B cell (primary cell): ENCODE data around the gene KCNJ10. TPM values are rescaled to one million over a fixed set of nuclear protein-coding genes. Genes with fewer than 3 reads are reported as not detected.
A peak's percentile ranks its signal among the peaks of the same experiment; 100 is the strongest.

Experiments used
- ATAC-seq: fragments of 200-7000 bp; cut with Tn5 transposase; one replicate; pipeline ENCODE4 v1.10.0; 2021; ENCODE audit warnings: low read depth, mild to moderate bottlenecking, moderate number of reproducible peaks, moderate library complexity
- CTCF ChIA-PET: fragments of 350-600 bp; sonication (Branson Sonifier 250); formaldehyde crosslinking; loops from one replicate; lab custom pipeline; 2021; ENCODE audit warnings: antibody characterized with exemption, inconsistent platforms; lab: Charles Lee
- POLR2A ChIA-PET: fragments of 350-600 bp; sonication (Branson Sonifier 250); formaldehyde crosslinking; loops from one replicate; lab custom pipeline; 2021; ENCODE audit warnings: antibody characterized with exemption; lab: Charles Lee
- DNase-seq: peaks from one replicate; pipeline ENCODE4 v3.0.0; 2013
- H2AFZ ChIP-seq: 2 replicates; pipeline ENCODE4 v1.6.1; 2012; ENCODE audit warnings: mild to moderate bottlenecking, low read depth, low read length; ENCODE audit not compliant: insufficient read depth, poor library complexity, severe bottlenecking
- H3K27ac ChIP-seq, 2 donors: 1 replicate in 1 of 2; 2 replicates in 1 of 2; pipeline ENCODE4 v1.5.1; 2012 to 2013; ENCODE audit warnings: low read length in 2 of 2, mild to moderate bottlenecking in 2 of 2, moderate library complexity in 1 of 2
- H3K27me3 ChIP-seq, 4 experiments: fragments of 200-600 bp in 1 of 4; sonication (generic) in 1 of 4; replicated peaks in 1 of 4; 1 replicate in 2 of 4; 2 replicates in 2 of 4; pipeline versions ENCODE4 v1.6.1 to v1.7.0; 2013 to 2016; ENCODE audit warnings: low read length in 3 of 4, mild to moderate bottlenecking in 2 of 4, mixed read lengths in 1 of 4, moderate library complexity in 1 of 4; ENCODE audit not compliant: insufficient read depth in 4 of 4, control insufficient read depth in 3 of 4; ENCODE audit errors: control extremely low read depth in 1 of 4
- H3K36me3 ChIP-seq, 2 experiments: replicated peaks in 1 of 2; 1 replicate in 1 of 2; 2 replicates in 1 of 2; pipeline versions ENCODE4 v1.6.1 to v1.7.1; 2013; ENCODE audit warnings: low read length in 1 of 2; ENCODE audit not compliant: insufficient read depth in 2 of 2, control insufficient read depth in 1 of 2; ENCODE audit errors: control extremely low read depth in 1 of 2, extremely low read depth in 1 of 2
- H3K4me1 ChIP-seq, 2 donors: fragments of 200-600 bp in 1 of 2; sonication (generic) in 1 of 2; 1 replicate in 1 of 2; 2 replicates in 1 of 2; pipeline versions ENCODE4 v1.5.1 to v1.6.1; 2013 to 2017; ENCODE audit warnings: low read length in 2 of 2; ENCODE audit not compliant: control insufficient read depth in 2 of 2, insufficient read depth in 2 of 2
- H3K4me2 ChIP-seq: replicated peaks from 2 replicates; pipeline ENCODE3; 2012; ENCODE audit warnings: mild to moderate bottlenecking, low read depth, low read length; ENCODE audit not compliant: poor library complexity, severe bottlenecking
- H3K4me3 ChIP-seq, 5 experiments: fragments of 200-600 bp in 1 of 5; sonication (generic) in 1 of 5; 1 replicate in 3 of 5; 2 replicates in 2 of 5; pipeline versions ENCODE4 v1.5.1 to v1.7.0; 2011 to 2016; ENCODE audit warnings: low read length in 4 of 5, mild to moderate bottlenecking in 4 of 5, low read depth in 2 of 5, control low read depth in 1 of 5, moderate library complexity in 1 of 5; ENCODE audit not compliant: insufficient read depth in 1 of 5; ENCODE audit errors: control extremely low read depth in 1 of 5, extremely low read depth in 1 of 5
- H3K79me2 ChIP-seq: fragments of 200-600 bp; sonication (generic); one replicate; pipeline ENCODE4 v1.6.0; 2016; ENCODE audit warnings: low read length; ENCODE audit not compliant: control insufficient read depth, insufficient read depth
- H3K9ac ChIP-seq: fragments of 200-600 bp; sonication (generic); 2 replicates; pipeline ENCODE4 v1.6.1; 2017; ENCODE audit warnings: mild to moderate bottlenecking, low read length, moderate library complexity
- H3K9me3 ChIP-seq, 3 donors: one replicate each; pipeline versions ENCODE4 v1.6.1 to v1.7.1; 2013; ENCODE audit warnings: low read length in 2 of 3; ENCODE audit not compliant: control insufficient read depth in 2 of 3, insufficient read depth in 1 of 3; ENCODE audit errors: control extremely low read depth in 1 of 3
- H4K20me1 ChIP-seq: 2 replicates; pipeline ENCODE4 v1.6.0; 2012; ENCODE audit warnings: mild to moderate bottlenecking, low read length; ENCODE audit not compliant: insufficient read depth, control insufficient read depth, poor library complexity, severe bottlenecking
- H3K27ac Mint-ChIP-seq: one replicate; pipeline ENCODE4 v1.8.0; 2021; ENCODE audit warnings: mixed read lengths
- H3K27me3 Mint-ChIP-seq: one replicate; pipeline ENCODE4 v1.8.0; 2021; ENCODE audit warnings: mixed read lengths
- H3K4me1 Mint-ChIP-seq: one replicate; pipeline ENCODE4 v1.8.0; 2021; ENCODE audit warnings: mixed read lengths
- H3K4me3 Mint-ChIP-seq: one replicate; pipeline ENCODE4 v1.8.0; 2021; ENCODE audit warnings: mixed read lengths
- H3K9me3 Mint-ChIP-seq: one replicate; pipeline ENCODE4 v1.8.0; 2022; ENCODE audit warnings: mixed read lengths; ENCODE audit not compliant: insufficient read depth
- EZH2 ChIP-seq: IDR thresholded peaks from 2 replicates; pipeline ENCODE4 v1.6.1; 2012; ENCODE audit warnings: borderline replicate concordance, low read depth, mild to moderate bottlenecking, moderate library complexity, low read length; ENCODE audit not compliant: insufficient read depth, poor library complexity, severe bottlenecking
- WGBS: methylation state at CpG from one replicate; pipeline ENCODE4 v1.1.5; 2013; ENCODE audit warnings: missing lambda C conversion rate; ENCODE audit not compliant: insufficient coverage; 5-methylcytosine and 5-hydroxymethylcytosine counted together
- intact Hi-C: fragments of 100-400 bp; cut with micrococcal nuclease; formaldehyde crosslinking; loops from one replicate; pipeline ENCODE4 v1.10.0; 2022
- polyA plus RNA-seq: library from polyadenylated mRNA; depleted of rRNA; stranded (reverse); fragments of >200 nt; gene quantifications from 2 replicates; pipeline ENCODE4 v1.2.3, GENCODE V29; 2012
- total RNA-seq, 2 donors: library from RNA; stranded (reverse); fragments of 120-200 nt in 1 of 2; gene quantifications; 1 replicate in 1 of 2; 2 replicates in 1 of 2; pipeline versions ENCODE4 v1.2.3 to v1.2.4, GENCODE V29; 2013 to 2022
- TF ChIP-seq, protein P1 (sequence below): fragments of 200-600 bp; IDR thresholded peaks from one replicate; pipeline ENCODE4 v1.8.0; 2022; ENCODE audit warnings: antibody characterized with exemption, mild to moderate bottlenecking

The KCNJ10 gene
- total and polyA plus RNA-seq, 2 donors (not counting 1 experiment from before 2014, with no cell fraction given): not detected

DNA sequence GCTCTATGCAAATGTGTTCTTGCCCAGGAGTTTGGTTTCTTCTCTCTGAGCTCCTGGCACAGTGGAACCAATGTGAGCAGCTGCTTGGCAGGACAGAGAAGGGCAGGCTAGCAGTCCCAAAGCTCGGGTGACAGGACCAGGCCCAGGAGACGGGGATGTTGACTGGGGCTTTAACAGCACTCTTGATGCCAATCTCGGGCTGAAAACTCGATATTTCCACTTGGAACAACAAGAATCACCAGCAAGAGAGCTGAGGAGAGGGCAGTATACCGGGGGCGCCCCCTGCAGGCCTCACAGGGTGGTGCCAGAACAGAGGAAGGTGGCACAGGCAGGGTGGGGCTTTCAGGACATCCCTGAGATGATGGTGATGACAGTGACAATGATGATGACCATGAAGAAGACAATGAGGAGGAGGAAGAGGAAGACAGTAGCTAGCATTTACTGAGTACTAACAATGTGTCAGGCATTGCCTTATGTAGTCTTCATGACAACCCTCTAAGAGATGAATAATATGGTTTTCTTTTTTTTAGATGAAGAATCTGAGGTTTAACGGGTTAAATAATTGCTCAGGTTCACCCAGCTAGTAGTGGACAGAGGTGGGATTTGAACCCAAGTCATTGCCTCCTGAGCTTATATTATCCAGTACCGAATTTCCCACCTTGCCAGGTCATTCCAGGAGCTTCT lies 8.7 kb upstream of the KCNJ10 start:
- Histone ChIP-seq H2AFZ (no peak overlapping the region), H3K9ac (no peak overlapping the region), H4K20me1 (no peaks in the 10 kb centered on the region), H3K4me3 (no peak overlapping the region), H3K27me3 (peaks cover 0 to 51% (median 35%) of the 10 kb centered on the region in 4 experiments), H3K27ac (no peak overlapping the region), H3K9me3 (no peaks in the 10 kb centered on the region), H3K4me2 (no peak overlapping the region), H3K4me1 (peaks cover 0 to 4% of the 10 kb centered on the region in 2 donors), H3K79me2 (no peaks in the 10 kb centered on the region), H3K36me3 (no peaks in the 10 kb centered on the region)
- TF ChIP-seq, protein P1, sequence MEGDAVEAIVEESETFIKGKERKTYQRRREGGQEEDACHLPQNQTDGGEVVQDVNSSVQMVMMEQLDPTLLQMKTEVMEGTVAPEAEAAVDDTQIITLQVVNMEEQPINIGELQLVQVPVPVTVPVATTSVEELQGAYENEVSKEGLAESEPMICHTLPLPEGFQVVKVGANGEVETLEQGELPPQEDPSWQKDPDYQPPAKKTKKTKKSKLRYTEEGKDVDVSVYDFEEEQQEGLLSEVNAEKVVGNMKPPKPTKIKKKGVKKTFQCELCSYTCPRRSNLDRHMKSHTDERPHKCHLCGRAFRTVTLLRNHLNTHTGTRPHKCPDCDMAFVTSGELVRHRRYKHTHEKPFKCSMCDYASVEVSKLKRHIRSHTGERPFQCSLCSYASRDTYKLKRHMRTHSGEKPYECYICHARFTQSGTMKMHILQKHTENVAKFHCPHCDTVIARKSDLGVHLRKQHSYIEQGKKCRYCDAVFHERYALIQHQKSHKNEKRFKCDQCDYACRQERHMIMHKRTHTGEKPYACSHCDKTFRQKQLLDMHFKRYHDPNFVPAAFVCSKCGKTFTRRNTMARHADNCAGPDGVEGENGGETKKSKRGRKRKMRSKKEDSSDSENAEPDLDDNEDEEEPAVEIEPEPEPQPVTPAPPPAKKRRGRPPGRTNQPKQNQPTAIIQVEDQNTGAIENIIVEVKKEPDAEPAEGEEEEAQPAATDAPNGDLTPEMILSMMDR: peak; percentile 83
- no peak for TF ChIP-seq EZH2
- H3K27ac Mint-ChIP-seq: no peak overlapping the region
- H3K4me3 Mint-ChIP-seq: no peak overlapping the region
- peaks cover 54% of the 10 kb centered on the region for H3K27me3 Mint-ChIP-seq
- DNase-seq (peak; percentile 66), ATAC-seq (peak; percentile 70)
- WGBS: 6% methylated on average over 4 of the region's 8 CpGs
- H3K9me3 Mint-ChIP-seq: no peaks in the 10 kb centered on the region
- H3K4me1 Mint-ChIP-seq: peaks cover 2% of the 10 kb centered on the region
- POLR2A ChIA-PET: no interaction called here
- CTCF ChIA-PET: interaction anchor here (0.6 to 5.4 kb wide), 22 partner anchors 7 to 1340 kb away, joined by 3 to 46 read pairs (median 4); partner anchors contain the start of genes IGSF8 and KCNJ10
- intact Hi-C loops: loop anchor here (5.0 kb wide), 1 partner anchor 141 kb away; no protein-coding TSS in a partner anchor

DNA sequence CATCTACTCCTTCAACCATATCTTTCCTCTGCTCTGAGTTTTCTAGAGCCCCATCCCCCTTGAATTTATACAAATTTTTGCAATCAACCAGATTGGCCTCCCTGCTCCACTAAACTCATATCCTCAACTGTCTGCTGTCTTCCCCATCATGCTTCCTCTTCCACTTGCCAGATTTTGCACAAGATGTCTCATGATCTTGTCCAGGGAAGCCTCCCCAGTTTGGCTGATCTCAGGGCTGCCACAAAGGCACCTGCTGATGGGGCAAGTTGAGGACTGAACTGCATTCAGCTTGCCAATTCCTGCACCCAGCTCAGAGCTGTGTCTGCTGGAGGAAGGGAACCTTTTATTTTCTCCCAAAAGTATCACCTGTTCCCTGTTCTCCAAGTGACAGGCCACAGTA lies 7.5 kb upstream of the KCNJ10 start:
- ChIA-PET POLR2A (interaction anchor here (0.7 kb wide), 1 partner anchor 241 kb away, joined by 7 read pairs; no protein-coding TSS in a partner anchor), CTCF (interaction anchor here (1.4 to 5.4 kb wide), 10 partner anchors 8 to 945 kb away, joined by 3 to 46 read pairs (median 6); partner anchors contain the start of genes IGSF8 and KCNJ10)
- Histone ChIP-seq H3K9ac (no peak overlapping the region), H3K79me2 (no peaks in the 10 kb centered on the region), H2AFZ (no peak overlapping the region), H3K36me3 (no peaks in the 10 kb centered on the region), H3K27ac (no peak overlapping the region), H3K4me3 (no peak overlapping the region), H3K4me2 (no peak overlapping the region), H3K9me3 (no peaks in the 10 kb centered on the region), H3K4me1 (no peaks in the 10 kb centered on the region), H4K20me1 (no peaks in the 10 kb centered on the region), H3K27me3 (peaks cover 0 to 42% (median 31%) of the 10 kb centered on the region in 4 experiments)
- Mint-ChIP-seq H3K27ac (no peak overlapping the region), H3K4me1 (no peaks in the 10 kb centered on the region), H3K4me3 (no peak overlapping the region), H3K27me3 (peaks cover 58% of the 10 kb centered on the region), H3K9me3 (no peaks in the 10 kb centered on the region)
- intact Hi-C loops: loop anchor here (5.0 kb wide), 1 partner anchor 140 kb away; no protein-coding TSS in a partner anchor
- no peak for DNase-seq
- no peak for ATAC-seq
- TF ChIP-seq EZH2: no peak
- TF ChIP-seq, protein P1: no peak
